Panc1 (cell line): Measurements from ENCODE around the gene GCNA. TPM values are rescaled to one million over a fixed set of nuclear protein-coding genes. Genes with fewer than 3 reads are reported as not detected.

Experiments
- ATAC-seq: fragments of 200-7000 bp; cut with Tn5 transposase; 2 replicates; pipeline ENCODE4 v1.9.1; 2020; ENCODE audit warnings: mild to moderate bottlenecking, moderate library complexity
- BruUV-seq: library from RNA; stranded (reverse); fragments of 400-500 nt; replicated peaks from 2 replicates; lab custom pipeline; 2021; lab: Mats Ljungman, UMichigan
- CTCF ChIA-PET: fragments of 300-600 bp; sonication (Branson Sonifier 250); formaldehyde crosslinking; loops from one replicate; lab custom pipeline; 2022; ENCODE audit warnings: antibody characterized with exemption; lab: Charles Lee
- POLR2A ChIA-PET: fragments of 300-600 bp; sonication (Branson Sonifier 250); formaldehyde crosslinking; loops from one replicate; lab custom pipeline; 2022; ENCODE audit warnings: antibody characterized with exemption; lab: Charles Lee
- DNase-seq: peaks from one replicate; pipeline ENCODE4 v3.0.0-alpha.2; 2010; ENCODE audit warnings: low read depth, low spot score
- H3K27ac ChIP-seq: 2 replicates; pipeline ENCODE4 v1.5.1; 2011; ENCODE audit warnings: mild to moderate bottlenecking, low read length, inconsistent platforms
- H3K27me3 ChIP-seq: fragments of 200-500 bp; sonication (Bioruptor generic); 2 replicates; pipeline ENCODE4 v1.6.0; 2014; ENCODE audit warnings: low read length, inconsistent platforms; ENCODE audit not compliant: control insufficient read depth, insufficient read depth
- H3K36me3 ChIP-seq: fragments of 200-500 bp; sonication (Bioruptor generic); 2 replicates; pipeline ENCODE4 v1.5.1; 2014; ENCODE audit warnings: inconsistent platforms, mild to moderate bottlenecking, low read length, moderate library complexity; ENCODE audit not compliant: control insufficient read depth, insufficient read depth
- H3K4me1 ChIP-seq: 2 replicates; pipeline ENCODE4 v1.5.1; 2011; ENCODE audit warnings: inconsistent platforms, mild to moderate bottlenecking, low read length, moderate library complexity; ENCODE audit not compliant: control insufficient read depth, insufficient read depth
- H3K4me3 ChIP-seq, 2 experiments: 2 replicates each; pipeline ENCODE4 v1.5.1; 2011 to 2012; ENCODE audit warnings: low read depth in 2 of 2, low read length in 2 of 2, mild to moderate bottlenecking in 2 of 2, inconsistent platforms in 1 of 2, moderate library complexity in 1 of 2
- H3K9me3 ChIP-seq: fragments of 200-500 bp; sonication (Bioruptor generic); 2 replicates; pipeline ENCODE4 v1.5.1; 2014; ENCODE audit warnings: low read depth, mild to moderate bottlenecking, inconsistent platforms, low read length, moderate library complexity; ENCODE audit not compliant: control insufficient read depth, insufficient read depth
- CTCF ChIP-seq: fragments of 450-650 bp; IDR thresholded peaks from 2 replicates; pipeline ENCODE4 v1.5.1; 2017; ENCODE audit warnings: mild to moderate bottlenecking
- POLR2AphosphoS5 ChIP-seq: IDR thresholded peaks from 2 replicates; pipeline ENCODE4 v1.6.1; 2012; ENCODE audit warnings: mild to moderate bottlenecking, low read depth, low read length, moderate library complexity
- REST ChIP-seq, 2 experiments: IDR thresholded peaks; 2 replicates each; pipeline ENCODE4 v1.6.1; 2011 to 2012; ENCODE audit warnings: low read depth in 2 of 2, control low read depth in 1 of 2, low read length in 1 of 2, mild to moderate bottlenecking in 1 of 2, moderate library complexity in 1 of 2; ENCODE audit not compliant: insufficient read depth in 1 of 2
- SIN3A ChIP-seq: IDR thresholded peaks from 2 replicates; pipeline ENCODE4 v1.6.1; 2012; ENCODE audit warnings: low read depth, mild to moderate bottlenecking, low read length, moderate library complexity, borderline replicate concordance; ENCODE audit not compliant: insufficient read depth
- TCF7L2 ChIP-seq: IDR thresholded peaks from 2 replicates; pipeline ENCODE4 v1.6.1; 2011; ENCODE audit warnings: mild to moderate bottlenecking, low read depth, low read length, inconsistent platforms
- in situ Hi-C: cut with HindIII; loops from 2 replicates; pipeline ENCODE4 v1.10.0; 2016; ENCODE audit warnings: low sequenced_read_pairs, low pct_unique_long_range_greater_than_20kb
- intact Hi-C: fragments of 100-400 bp; cut with micrococcal nuclease; formaldehyde crosslinking; loops from one replicate; pipeline ENCODE4 v1.10.0; 2022; ENCODE audit not compliant: unreplicated experiment
- total RNA-seq: library from RNA; stranded (reverse); gene quantifications from one replicate; pipeline ENCODE4 v1.2.1, GENCODE V29; 2021; ENCODE audit not compliant: unreplicated experiment

The GCNA gene
- total RNA-seq, 1 experiment from 2014 or later: 4.0 TPM

- intact Hi-C loops (no loop called here), in situ Hi-C loops (no loop called here)
- TF ChIP-seq TCF7L2: no peak
- TF ChIP-seq CTCF: no peak
- TF ChIP-seq POLR2AphosphoS5: no peak
- TF ChIP-seq REST (IDR thresholded peaks at IDR 0.05; ENCODE audit: insufficient read depth in 1 of 2, low read depth in 2 of 2, low read length in 1 of 2): no peak
- TF ChIP-seq SIN3A: no peak
- peak; percentile 65 for ATAC-seq
- peaks cover 8% of the 10 kb centered on the region; the same call in 1 of the 2 replicates for H3K4me1 ChIP-seq
- H3K9me3 ChIP-seq: no peaks in the 10 kb centered on the region
- peak overlapping the region; percentile 88 to 98 for H3K4me3 ChIP-seq
- H3K27me3 ChIP-seq: no peaks in the 10 kb centered on the region
- POLR2A ChIA-PET: interaction anchor here (0.9 kb wide), 1 partner anchor 168 kb away, joined by 3 read pairs; the partner anchor contains the start of gene TAF1
- no TSS peak for BruUV-seq
- H3K36me3 ChIP-seq: peaks cover 7% of the 10 kb centered on the region
- CTCF ChIA-PET: no interaction called here
- DNase-seq: no peak
- H3K27ac ChIP-seq: peak overlapping the region; percentile 89
These were observed 44.2 kb upstream of the GCNA start for GRCh38 chrX:71533851-71534561.

GRCh38 chrX:71534773-71535544, 43.3 kb upstream of the GCNA start:
- Histone ChIP-seq H3K36me3 (peaks cover 10% of the 10 kb centered on the region), H3K27me3 (no peaks in the 10 kb centered on the region), H3K4me3 (peak overlapping the region; percentile 88 to 98), H3K9me3 (no peaks in the 10 kb centered on the region), H3K4me1 (peaks cover 16% of the 10 kb centered on the region), H3K27ac (peak overlapping the region; percentile 89)
- intact Hi-C loops (no loop called here), in situ Hi-C loops (no loop called here)
- TSS peak; percentile 74 for BruUV-seq
- TF ChIP-seq CTCF (no peak), SIN3A (0 out of 2 replicates have a peak, but pooled peaks have one; percentile 46), TCF7L2 (no peak)
- ATAC-seq (no peak), DNase-seq (no peak)
- ChIA-PET CTCF (no interaction called here), POLR2A (interaction anchor here (0.6 to 0.9 kb wide), 4 partner anchors 9 to 169 kb away, joined by 3 to 11 read pairs (median 3); partner anchors contain the start of gene TAF1)
